ENCODE measurements around the gene PRSS57.

Gene PRSS57

GRCh38 chr19:644789-645188, 50.5 kb downstream of the PRSS57 start:
- TF ChIP-seq CTCF (IDR thresholded peaks at IDR 0.05): no peak
- no peak overlapping the region for H3K27ac ChIP-seq
- no peaks in the 10 kb centered on the region for H3K9me3 ChIP-seq
- H3K36me3 ChIP-seq: peaks cover 54% of the 10 kb centered on the region
- H3K4me3 ChIP-seq (ENCODE audit: low read depth in 1 of 2, low read length in 1 of 2): no peak overlapping the region
- H3K27me3 ChIP-seq: peaks cover 13% of the 10 kb centered on the region
- no peaks in the 10 kb centered on the region for H3K4me1 ChIP-seq (ENCODE audit: control insufficient read depth in 1 of 2, insufficient read depth in 1 of 2, low read depth in 1 of 2, low read length in 1 of 2)

- H3K36me3 ChIP-seq: peaks cover 50% of the 10 kb centered on the region
Measured at GRCh38 chr19:644363-644762, 50.9 kb downstream of the PRSS57 start.

DNA sequence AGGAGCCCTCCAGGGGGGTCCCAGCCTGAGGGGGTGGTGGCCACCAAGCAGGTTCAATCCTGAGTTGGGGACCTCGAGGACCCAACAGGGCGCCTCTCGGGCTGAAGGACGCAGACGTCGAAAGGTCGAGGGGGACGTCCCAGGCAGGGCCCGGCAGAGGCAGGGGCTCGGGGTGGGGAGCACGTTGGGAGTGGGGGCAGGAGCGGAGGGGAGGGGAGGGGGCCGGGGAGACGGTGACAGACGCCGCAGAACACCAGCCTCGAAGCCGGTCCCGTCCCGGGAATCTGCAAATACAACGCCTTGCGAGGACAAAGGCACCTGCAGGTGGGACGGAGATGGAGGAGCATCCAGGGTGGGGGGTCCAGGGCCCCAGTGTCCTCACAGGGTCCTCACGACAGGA, 51.5 kb downstream of the PRSS57 start:
- Histone ChIP-seq H3K36me3 (peaks cover 43% of the 10 kb centered on the region), H3K27ac (no peak overlapping the region), H3K4me1 (ENCODE audit: control insufficient read depth in 1 of 2, insufficient read depth in 1 of 2, low read depth in 1 of 2, low read length in 1 of 2) (peaks cover 4 to 7% of the 10 kb centered on the region in 2 experiments), H3K4me3 (ENCODE audit: low read depth in 1 of 2, low read length in 1 of 2) (no peak overlapping the region), H3K27me3 (peaks cover 24% of the 10 kb centered on the region), H3K9me3 (no peaks in the 10 kb centered on the region)
- no peak for TF ChIP-seq CTCF (IDR thresholded peaks at IDR 0.05)

More at GRCh38 chr19:644363-644762, 50.9 kb downstream of the PRSS57 start:
- no peak for TF ChIP-seq CTCF (IDR thresholded peaks at IDR 0.05)
- H3K27ac ChIP-seq: no peak overlapping the region
- no peak overlapping the region for H3K4me3 ChIP-seq (ENCODE audit: low read depth in 1 of 2, low read length in 1 of 2)
- H3K4me1 ChIP-seq (ENCODE audit: control insufficient read depth in 1 of 2, insufficient read depth in 1 of 2, low read depth in 1 of 2, low read length in 1 of 2): peaks cover 0 to 2% of the 10 kb centered on the region in 2 experiments
- H3K9me3 ChIP-seq: no peaks in the 10 kb centered on the region
- H3K27me3 ChIP-seq: peaks cover 17% of the 10 kb centered on the region

GRCh38 chr19:642767-643727, 52.2 kb downstream of the PRSS57 start:
- no peaks in the 10 kb centered on the region for H3K9me3 ChIP-seq
- no peak overlapping the region for H3K4me3 ChIP-seq (ENCODE audit: low read depth in 1 of 2, low read length in 1 of 2)
- H3K36me3 ChIP-seq: peaks cover 36% of the 10 kb centered on the region
- no peak for TF ChIP-seq CTCF (IDR thresholded peaks at IDR 0.05)
- peaks cover 4 to 7% of the 10 kb centered on the region in 2 experiments for H3K4me1 ChIP-seq (ENCODE audit: control insufficient read depth in 1 of 2, insufficient read depth in 1 of 2, low read depth in 1 of 2, low read length in 1 of 2)
- H3K27ac ChIP-seq: no peak overlapping the region
- H3K27me3 ChIP-seq: peaks cover 31% of the 10 kb centered on the region

- Histone ChIP-seq H3K4me3 (ENCODE audit: low read depth in 1 of 2, low read length in 1 of 2) (no peak overlapping the region), H3K9me3 (no peaks in the 10 kb centered on the region)
- no peak for TF ChIP-seq CTCF (IDR thresholded peaks at IDR 0.05)
Measured at GRCh38 chr19:641702-642101, 53.5 kb downstream of the PRSS57 start.

More at GRCh38 chr19:641702-642101, 53.5 kb downstream of the PRSS57 start:
- Histone ChIP-seq H3K36me3 (peaks cover 23% of the 10 kb centered on the region), H3K27ac (no peak overlapping the region), H3K27me3 (peaks cover 44% of the 10 kb centered on the region), H3K4me1 (ENCODE audit: control insufficient read depth in 1 of 2, insufficient read depth in 1 of 2, low read depth in 1 of 2, low read length in 1 of 2) (peaks cover 4 to 7% of the 10 kb centered on the region in 2 experiments)
